HG02943 (cell line): ENCODE results near the gene MBOAT2.

Experiments used
- ATAC-seq: cut with Tn5 transposase; IDR thresholded peaks from one replicate; pipeline ENCODE4 v1.9.1; 2021; ENCODE audit warnings: mild to moderate bottlenecking, low read depth, moderate library complexity; ENCODE audit not compliant: unreplicated experiment

Gene MBOAT2

DNA sequence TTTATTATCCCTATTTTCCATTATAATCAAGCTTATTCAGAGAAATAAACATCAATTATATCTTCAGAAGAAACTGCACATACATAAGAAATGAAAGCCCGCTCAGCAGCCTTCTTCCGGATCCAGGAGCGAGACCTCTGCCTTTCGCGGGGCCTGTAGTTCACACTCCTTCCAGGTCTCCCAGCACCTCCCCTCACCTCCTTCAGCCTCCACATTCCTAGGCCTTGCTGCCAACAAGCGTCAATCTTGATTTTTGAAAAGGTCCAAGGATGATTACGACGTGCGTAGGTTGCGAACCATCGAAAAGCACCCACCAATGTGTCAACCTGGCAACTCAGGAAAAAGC lies 165.7 kb downstream of the MBOAT2 start:
- ATAC-seq, result peak; percentile 16

DNA sequence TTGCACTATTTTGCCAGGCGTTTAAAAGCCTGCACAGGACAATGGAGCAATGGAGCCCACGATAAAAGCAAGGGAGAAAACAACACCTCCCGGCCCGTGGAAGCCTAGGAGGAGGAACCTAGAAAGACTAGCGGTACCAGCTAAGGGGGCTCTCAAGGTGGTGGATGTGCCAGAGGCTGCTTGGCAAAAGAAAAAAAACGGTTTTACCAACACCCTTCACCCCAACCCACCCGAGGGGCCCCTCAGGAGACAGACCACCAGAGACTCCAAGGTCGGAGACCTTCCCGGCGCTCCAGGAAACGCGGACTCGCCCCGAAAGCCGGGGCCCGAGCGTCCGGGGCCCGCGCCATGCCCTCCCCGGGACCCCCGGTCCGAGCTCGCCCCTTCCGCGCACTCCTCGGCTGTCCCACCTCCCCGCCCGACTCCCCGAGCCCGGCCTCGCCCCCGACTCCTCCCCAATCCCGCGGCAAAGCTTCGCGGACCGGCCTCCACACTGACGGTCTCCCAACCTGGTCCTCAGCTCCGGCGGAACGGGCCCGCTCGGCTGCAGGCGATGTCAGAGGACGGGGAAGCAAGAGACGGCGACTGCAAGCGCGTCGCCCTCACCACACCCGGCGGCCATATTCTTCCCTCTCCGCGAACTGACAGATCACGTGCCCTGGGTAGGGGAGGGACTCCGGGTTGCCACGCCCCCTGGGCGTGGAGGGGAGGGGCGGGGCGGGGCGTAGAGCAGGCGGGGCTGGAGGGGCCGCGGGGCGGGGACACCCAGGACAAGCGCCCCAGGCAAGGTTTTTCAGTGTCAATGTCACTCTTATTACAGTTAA lies 166.3 kb downstream of the MBOAT2 start, which contains the start of gene KIDINS220:
Gene KIDINS220 (minus strand): TSS at position 643 of the 824 bp plus-strand sequence. CDS start 10,520 bp downstream, outside the sequence.
- peak; percentile 81 for ATAC-seq

DNA sequence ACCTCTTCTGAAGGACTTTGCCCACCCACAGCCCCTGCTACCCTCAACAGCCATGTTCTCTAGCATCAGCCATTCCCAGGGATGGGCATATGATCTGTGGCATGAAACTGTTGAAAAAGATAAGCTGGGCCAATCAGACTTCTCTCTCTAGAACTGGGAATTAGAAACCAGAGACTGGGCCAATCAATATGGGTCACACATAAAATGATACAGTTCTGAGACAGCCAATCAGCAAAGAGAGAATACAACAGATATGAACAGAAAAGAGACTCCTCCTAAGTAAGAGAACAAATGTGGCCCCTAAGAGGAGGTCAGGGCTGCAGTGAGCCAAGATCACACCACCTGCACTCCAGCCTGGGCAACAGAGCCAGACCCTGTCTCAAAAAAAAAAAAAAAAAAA lies 168.2 kb downstream of the MBOAT2 start:
- ATAC-seq, result no peak

DNA sequence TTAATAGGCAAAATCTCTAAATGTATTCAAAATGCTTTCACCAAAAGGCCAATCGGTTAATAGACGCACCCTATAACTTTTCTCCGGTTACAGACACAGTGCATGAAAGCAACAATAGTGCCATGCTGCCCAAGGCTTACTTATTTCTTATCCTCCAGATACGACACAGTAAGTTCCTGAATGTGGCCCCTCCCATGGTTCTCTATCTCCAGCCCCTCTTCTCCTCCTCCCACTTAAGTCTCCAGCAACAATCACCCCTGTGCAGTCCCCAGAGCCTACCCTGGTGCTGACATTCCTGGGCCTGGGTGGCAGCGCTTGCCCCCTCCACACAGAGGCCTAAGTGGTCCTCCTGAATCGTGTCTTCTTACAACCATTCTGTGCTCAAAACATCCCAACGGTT lies 169.6 kb downstream of the MBOAT2 start:
- ATAC-seq, result no peak

- no peak for ATAC-seq
Measured at GRCh38 chr2:8831516-8831915, 172.0 kb downstream of the MBOAT2 start.

DNA sequence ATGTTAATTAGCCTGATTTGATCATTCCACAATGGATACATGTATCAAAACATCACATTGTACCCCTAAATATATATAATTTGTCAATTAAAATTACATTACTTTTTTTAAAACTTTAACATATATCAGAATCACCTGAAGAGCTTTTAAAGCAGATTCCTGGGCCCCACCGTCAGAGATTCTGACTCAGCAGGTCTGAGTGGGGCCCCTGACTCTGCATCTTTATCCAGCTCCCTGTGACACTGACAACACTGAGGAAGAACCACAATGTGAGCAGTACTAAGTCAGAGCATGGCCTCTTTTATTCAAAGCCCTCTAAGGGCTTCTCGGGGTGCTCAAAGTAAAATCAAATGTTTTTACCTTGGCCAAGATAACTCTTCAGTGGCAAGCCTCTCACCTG lies 175.8 kb downstream of the MBOAT2 start:
- ATAC-seq, result no peak

DNA sequence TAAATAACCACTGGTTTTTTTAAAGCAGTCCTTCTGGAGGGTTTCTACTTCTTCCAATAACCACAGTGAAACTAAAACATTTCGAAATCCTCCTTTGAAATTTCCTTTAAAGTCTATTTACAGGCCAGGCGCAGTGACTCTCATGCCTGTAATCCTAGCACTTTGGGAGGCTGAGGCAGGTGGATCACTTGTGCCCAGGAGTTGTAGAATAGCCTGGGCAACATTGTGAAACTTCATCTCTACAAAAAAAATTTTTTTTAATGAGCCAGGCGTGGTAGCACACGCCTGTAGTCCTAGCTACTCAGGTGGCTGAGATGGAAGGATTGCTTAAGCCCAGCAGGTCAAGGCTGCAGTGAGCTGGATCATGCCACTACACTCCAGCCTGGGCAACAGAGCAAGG lies 181.3 kb downstream of the MBOAT2 start:
- ATAC-seq, result no peak

GRCh38 chr2:8821276-8822217 lies 181.9 kb downstream of the MBOAT2 start:
- no peak for ATAC-seq

DNA sequence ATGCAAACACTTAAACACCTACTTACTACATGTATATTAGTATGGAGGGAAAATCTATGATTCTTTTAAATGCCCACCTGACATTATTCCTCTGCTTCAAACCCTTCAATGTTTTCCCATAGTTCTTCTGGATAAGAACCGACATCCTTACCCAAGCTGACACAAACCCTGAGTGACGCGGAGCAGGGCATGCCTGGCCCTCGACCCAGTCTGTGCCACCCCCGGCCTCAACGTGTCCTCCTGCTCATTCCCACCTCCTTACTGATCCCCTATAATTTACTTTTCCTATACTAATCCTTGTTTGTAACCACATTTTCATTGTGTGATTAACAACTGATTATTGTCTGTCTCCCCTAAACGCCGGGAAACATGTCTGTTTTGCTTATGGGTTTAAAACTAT lies 183.5 kb downstream of the MBOAT2 start:
- ATAC-seq, result no peak

DNA sequence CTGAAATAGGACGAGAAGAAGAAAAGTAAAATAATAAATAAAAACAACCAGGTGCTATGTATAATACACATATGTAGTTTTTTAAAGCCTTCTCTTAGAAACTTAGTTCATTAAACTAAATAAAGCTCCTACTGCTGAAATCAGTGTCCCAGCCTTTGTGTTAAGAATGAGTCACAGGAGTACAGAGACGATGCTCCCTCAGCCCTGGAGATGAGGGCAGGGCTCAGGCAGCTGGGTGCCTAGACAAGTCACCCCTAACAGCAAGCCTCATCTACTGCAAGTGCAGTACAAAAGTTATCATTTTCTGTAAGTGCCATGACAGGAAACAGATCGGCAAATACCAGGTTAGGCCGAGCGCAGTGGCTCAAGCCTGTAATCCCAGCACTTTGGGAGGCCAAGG lies 184.3 kb downstream of the MBOAT2 start:
- ATAC-seq, result no peak

DNA sequence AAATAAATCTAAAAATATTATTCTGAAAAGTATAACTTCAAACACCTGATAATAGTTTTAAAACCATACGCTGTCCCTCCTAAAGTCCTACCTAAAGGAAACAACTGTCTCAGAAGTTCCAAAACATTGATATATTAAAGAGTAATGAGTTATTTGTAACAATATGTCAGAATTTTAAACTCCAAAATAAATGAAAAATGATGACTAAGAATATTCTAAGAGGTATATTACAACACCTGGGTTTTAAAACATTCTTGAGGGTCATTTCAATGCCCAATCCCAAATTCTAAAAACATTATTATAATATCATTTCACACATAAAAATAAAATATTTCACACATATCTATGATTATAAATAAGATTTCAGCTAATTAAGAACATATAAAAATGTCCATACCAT lies 186.3 kb downstream of the MBOAT2 start:
- no peak for ATAC-seq

- ATAC-seq, result no peak
Measured at GRCh38 chr2:8806885-8807704, 196.4 kb downstream of the MBOAT2 start.

DNA sequence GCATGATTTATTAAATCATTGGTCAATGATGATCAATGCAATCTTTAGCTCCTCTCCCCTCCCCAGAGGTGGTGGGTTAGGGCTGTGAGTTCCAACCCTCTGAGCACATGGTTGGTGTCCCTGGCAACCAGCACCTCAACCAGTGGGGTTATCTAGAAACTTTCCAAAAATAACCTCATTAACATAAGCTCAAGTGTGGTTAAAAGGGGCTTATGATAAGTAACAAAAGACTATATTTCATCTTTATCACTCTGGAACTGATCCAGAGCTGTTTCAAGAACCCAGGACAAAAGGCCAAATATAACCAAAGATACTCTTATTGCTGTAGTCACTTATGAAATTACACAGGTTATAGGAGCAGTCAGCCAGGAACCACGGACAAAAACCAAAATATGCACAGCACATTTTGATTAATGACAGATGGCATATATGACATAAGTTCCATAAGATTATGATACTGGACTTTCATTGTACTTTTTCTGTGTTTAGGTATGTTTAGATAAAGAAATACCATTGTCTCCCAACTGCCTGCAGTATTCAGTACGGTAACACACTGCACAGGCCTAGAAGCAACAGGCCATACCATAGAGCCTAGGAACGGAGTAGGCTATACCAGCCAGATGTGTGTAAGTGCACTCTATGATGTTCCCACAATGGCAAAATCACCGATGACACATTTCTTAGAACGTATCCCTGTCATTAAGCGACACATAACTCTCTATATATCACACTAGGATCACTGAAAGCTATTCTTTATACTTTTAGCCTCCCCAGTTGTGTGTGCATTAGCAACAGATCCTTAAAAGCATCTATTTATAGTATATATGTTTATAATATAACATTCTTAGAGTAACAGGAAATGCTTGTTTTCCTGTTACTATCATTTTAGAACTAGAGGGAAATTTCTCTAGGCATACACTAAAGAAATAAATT lies 197.9 kb downstream of the MBOAT2 start:
- no peak for ATAC-seq

DNA sequence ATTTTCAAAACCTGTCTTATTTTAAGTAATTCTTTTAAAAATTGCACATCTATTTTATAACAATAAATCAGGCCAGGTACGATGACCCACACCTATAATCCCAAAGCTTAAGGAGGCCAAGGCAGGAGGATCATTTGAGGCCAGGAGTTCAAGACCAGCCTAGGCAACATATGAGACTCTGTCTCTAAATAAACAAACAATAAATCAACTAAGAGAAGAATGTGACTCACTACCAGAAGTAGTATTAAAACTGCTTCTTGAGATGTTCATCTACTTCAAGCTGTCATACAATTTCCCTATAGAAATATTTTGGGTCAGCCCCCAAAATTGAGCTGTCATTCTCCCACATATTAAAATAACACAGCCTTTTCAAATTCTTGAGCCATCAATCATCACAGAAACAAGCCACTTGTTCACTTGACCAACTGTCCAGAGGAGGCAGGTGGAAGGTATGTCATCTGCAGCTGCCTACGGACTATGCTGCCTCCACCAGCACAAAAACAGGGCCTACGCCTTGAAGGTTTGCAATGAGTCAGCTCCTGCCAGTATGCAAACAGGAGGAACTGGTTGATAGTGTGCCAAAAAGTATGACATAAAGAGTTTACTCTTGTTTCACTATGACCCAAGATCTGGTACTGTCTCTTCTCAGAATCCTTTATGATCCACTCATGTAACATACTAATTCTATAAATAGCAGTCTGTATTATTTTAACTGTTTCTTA lies 199.7 kb downstream of the MBOAT2 start:
- ATAC-seq, result no peak

DNA sequence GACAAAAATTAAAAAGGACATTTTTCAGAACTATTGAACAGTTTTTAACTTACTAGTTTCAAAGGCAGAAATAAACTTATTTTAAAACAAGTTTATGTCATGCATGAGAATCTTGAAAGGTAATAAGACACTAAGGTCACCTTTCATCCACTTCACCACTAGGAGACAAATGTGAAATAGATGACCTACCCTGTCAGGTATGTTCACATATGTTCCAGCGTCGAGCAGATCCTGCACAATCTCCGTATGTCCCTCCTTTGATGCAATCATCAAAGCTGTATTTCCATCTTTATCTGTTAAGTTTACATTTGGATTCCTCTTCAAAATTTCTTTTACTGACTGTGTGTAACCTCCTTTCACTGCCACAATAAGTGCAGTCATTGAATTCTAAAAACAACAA lies 200.7 kb downstream of the MBOAT2 start:
- no peak for ATAC-seq
